ENCODE results near the gene PCED1B.

PCED1B gene

GRCh38 chr12:47188576-47189441 is 109.4 kb downstream of the PCED1B start:
- no peak overlapping the region for H3K4me3 ChIP-seq (ENCODE audit: low read depth, low read length)
- no peak for TF ChIP-seq CTCF (IDR thresholded peaks at IDR 0.05; ENCODE audit: borderline replicate concordance, insufficient read depth, low read depth, low read length)

DNA sequence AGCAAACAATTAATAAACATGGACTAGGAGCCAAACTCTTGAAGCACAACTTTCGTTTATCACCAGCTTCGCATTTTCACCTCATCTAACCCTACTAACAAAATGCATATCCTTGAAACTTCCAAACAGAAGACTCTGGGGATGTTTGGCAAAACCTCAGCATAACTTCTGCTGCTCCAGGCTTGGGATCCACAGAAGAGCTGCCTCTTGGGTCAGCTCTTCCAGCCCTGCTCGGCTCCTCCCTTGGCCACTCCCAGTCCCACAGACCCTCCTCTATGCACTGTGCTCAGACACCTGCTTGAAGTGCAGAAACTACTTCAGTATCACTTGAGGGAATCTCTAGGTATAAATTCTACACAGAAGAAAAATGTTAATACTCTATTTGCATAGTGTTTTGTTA is 110.3 kb downstream of the PCED1B start:
- H3K4me3 ChIP-seq (ENCODE audit: low read depth, low read length): no peak overlapping the region
- TF ChIP-seq CTCF (IDR thresholded peaks at IDR 0.05; ENCODE audit: borderline replicate concordance, insufficient read depth, low read depth, low read length): no peak

GRCh38 chr12:47190271-47190750 is 110.9 kb downstream of the PCED1B start:
- no peak overlapping the region for H3K4me3 ChIP-seq (ENCODE audit: low read depth, low read length)
- TF ChIP-seq CTCF (IDR thresholded peaks at IDR 0.05; ENCODE audit: borderline replicate concordance, insufficient read depth, low read depth, low read length): no peak

- H3K4me3 ChIP-seq (ENCODE audit: low read depth, low read length): no peak overlapping the region
- no peak for TF ChIP-seq CTCF (IDR thresholded peaks at IDR 0.05; ENCODE audit: borderline replicate concordance, insufficient read depth, low read depth, low read length)
Observed at GRCh38 chr12:47190905-47191304, 111.5 kb downstream of the PCED1B start.

- H3K4me3 ChIP-seq (ENCODE audit: low read depth, low read length): no peak overlapping the region
- no peak for TF ChIP-seq CTCF (IDR thresholded peaks at IDR 0.05; ENCODE audit: borderline replicate concordance, insufficient read depth, low read depth, low read length)
Observed at GRCh38 chr12:47192051-47192450, 112.6 kb downstream of the PCED1B start.

DNA sequence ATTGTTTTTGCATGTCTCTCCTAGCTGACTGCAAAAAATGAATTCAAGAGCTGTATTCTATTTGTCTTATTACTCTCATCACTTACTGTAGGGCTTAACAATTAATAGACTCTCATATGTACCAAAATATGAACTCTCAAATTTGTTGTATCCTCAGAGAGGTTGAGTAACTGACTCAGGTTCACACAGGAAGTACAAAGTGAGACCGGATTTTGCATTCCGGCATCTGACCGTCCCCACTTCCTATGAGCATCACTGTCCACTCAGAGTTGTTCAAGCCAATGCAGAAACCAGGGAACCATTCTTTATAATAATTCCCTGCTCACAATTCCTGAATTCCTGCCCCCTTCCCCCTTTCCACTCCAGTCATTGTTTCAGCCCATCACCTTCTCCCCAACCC is 113.6 kb downstream of the PCED1B start:
- H3K4me3 ChIP-seq (ENCODE audit: low read depth, low read length): no peak overlapping the region
- TF ChIP-seq CTCF (IDR thresholded peaks at IDR 0.05; ENCODE audit: borderline replicate concordance, insufficient read depth, low read depth, low read length): no peak

DNA sequence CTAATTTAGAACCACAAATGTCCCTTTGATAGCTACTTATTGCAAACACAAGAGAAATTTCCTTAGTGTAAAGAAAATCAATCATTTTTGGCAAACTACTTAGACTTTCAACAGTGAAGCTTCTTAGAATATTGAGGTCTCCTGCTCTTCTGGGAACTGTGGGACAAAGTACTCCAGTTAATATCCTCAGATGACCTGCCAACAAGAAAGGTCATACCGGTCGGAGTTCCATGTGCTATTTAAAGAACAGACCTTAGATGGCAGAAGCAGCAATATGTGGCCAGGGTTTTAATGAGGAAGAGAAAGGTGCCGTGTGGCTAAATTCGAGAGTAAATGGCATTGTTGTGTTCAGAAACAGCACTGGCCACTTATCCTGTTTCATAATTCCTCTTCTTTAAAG is 115.1 kb downstream of the PCED1B start:
- H3K4me3 ChIP-seq (ENCODE audit: low read depth, low read length): no peak overlapping the region
- no peak for TF ChIP-seq CTCF (IDR thresholded peaks at IDR 0.05; ENCODE audit: borderline replicate concordance, insufficient read depth, low read depth, low read length)

All from GM12875 (cell line).